HCT116 (cell line): Measurements from ENCODE around the gene PROK2.

ENCODE experiments used
- EZH2 ChIP-seq: fragments of 200-600 bp; sonication (generic); IDR thresholded peaks from 2 replicates; pipeline ENCODE4 v1.6.1; 2017; ENCODE audit warnings: antibody characterized with exemption, mixed run types
- POLR2A ChIP-seq: IDR thresholded peaks from 2 replicates; pipeline ENCODE4 v1.7.0; 2011; ENCODE audit warnings: borderline replicate concordance; ENCODE audit not compliant: insufficient read depth, insufficient read length; ENCODE audit errors: extremely low read depth
- YY1 ChIP-seq: IDR thresholded peaks from 2 replicates; pipeline ENCODE4 v1.6.1; 2011; ENCODE audit warnings: low read length, low read depth, moderate library complexity, mild to moderate bottlenecking; ENCODE audit not compliant: insufficient replicate concordance; ENCODE audit errors: extremely low read depth
- ZFX ChIP-seq: fragments of 450-650 bp; IDR thresholded peaks from 2 replicates; pipeline ENCODE4 v1.6.1; 2017
- TF ChIP-seq, protein P1 (sequence below), 3 experiments: fragments of 200-600 bp in 1 of 3; sonication (generic) in 1 of 3; IDR thresholded peaks in 2 of 3; conservative IDR thresholded peaks in 1 of 3; 2 replicates each; pipeline ENCODE4 v1.5.1; 2012 to 2017; ENCODE audit warnings: low read depth in 2 of 3, low read length in 2 of 3, antibody characterized with exemption in 1 of 3, borderline replicate concordance in 1 of 3, control low read depth in 1 of 3, mild to moderate bottlenecking in 1 of 3, mixed read lengths in 1 of 3, mixed run types in 1 of 3, moderate library complexity in 1 of 3; ENCODE audit not compliant: insufficient read depth in 1 of 3

DNA sequence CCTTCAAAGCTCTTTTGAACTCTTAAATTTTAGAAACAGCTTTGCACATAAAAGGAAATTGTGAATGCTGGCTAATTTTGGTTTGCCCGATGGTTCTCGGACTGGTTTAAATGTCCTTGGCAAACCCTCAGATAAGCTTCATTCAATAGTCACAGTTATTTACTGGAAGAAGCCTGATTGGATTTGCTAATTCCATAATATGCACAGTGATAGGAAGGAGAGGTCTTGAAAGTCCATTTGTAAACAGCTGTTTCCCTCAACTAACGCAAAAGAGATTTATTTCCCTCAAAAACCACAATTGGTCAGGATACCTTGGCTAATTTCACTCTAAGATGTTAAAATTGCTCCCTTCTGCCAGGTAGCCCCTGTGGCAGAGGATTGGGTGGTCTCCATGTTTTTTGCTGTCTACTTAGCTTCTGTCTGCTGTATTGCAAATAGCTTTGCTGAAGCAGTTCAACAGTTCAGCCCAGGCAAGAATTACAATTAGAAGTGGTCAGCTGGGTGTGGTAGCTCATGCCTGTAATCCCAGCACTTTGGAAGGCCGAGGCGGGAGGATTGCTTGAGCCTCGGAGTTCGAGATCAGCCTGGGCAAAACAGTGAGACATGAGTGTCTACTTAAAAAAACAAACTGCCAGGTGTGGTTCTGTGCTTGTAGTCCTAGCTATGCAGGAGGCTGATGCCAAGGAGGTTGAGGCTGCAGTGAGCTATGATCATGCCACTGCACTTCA is 30.6 kb upstream of the PROK2 start:
- TF ChIP-seq YY1 = no peak
- TF ChIP-seq, protein P1, sequence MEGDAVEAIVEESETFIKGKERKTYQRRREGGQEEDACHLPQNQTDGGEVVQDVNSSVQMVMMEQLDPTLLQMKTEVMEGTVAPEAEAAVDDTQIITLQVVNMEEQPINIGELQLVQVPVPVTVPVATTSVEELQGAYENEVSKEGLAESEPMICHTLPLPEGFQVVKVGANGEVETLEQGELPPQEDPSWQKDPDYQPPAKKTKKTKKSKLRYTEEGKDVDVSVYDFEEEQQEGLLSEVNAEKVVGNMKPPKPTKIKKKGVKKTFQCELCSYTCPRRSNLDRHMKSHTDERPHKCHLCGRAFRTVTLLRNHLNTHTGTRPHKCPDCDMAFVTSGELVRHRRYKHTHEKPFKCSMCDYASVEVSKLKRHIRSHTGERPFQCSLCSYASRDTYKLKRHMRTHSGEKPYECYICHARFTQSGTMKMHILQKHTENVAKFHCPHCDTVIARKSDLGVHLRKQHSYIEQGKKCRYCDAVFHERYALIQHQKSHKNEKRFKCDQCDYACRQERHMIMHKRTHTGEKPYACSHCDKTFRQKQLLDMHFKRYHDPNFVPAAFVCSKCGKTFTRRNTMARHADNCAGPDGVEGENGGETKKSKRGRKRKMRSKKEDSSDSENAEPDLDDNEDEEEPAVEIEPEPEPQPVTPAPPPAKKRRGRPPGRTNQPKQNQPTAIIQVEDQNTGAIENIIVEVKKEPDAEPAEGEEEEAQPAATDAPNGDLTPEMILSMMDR (IDR thresholded peaks at IDR 0.05 in 2 of 3, conservative IDR thresholded peaks at IDR 0.05 in 1 of 3; ENCODE audit: borderline replicate concordance in 1 of 3, insufficient read depth in 1 of 3, low read depth in 2 of 3, low read length in 2 of 3) = no peak
- no peak for TF ChIP-seq POLR2A
- no peak for TF ChIP-seq EZH2
- TF ChIP-seq ZFX = no peak
